Endothelial cell of umbilical vein (primary cell): ENCODE data around the gene PDLIM4. TPM values are rescaled to one million over a fixed set of nuclear protein-coding genes. Genes with fewer than 3 reads are reported as not detected.

Source experiments
- BruUV-seq: library from RNA; stranded (reverse); fragments of 400-500 nt; replicated peaks from 2 replicates; lab custom pipeline; 2021; lab: Mats Ljungman, UMichigan
- CTCF ChIA-PET: fragments of 300-600, 350-600 bp; sonication (Branson Sonifier 250); formaldehyde crosslinking; loops from one replicate; lab custom pipeline; 2021; ENCODE audit warnings: antibody characterized with exemption, inconsistent platforms; lab: Charles Lee
- POLR2A ChIA-PET: fragments of 300-600, 350-600 bp; sonication (Branson Sonifier 250); formaldehyde crosslinking; loops from one replicate; lab custom pipeline; 2021; ENCODE audit warnings: antibody characterized with exemption, inconsistent platforms; lab: Charles Lee
- DNase-seq: peaks from one replicate; pipeline ENCODE4 v3.0.0-alpha.2; 2011; ENCODE audit warnings: low read depth, low spot score
- FAIRE-seq: peaks from 2 replicates; lab custom pipeline; 2011; peaks lifted over from hg19 to GRCh38; lab: Jason Lieb, UNC
- H2AFZ ChIP-seq: 2 replicates; pipeline ENCODE4 v1.6.0; 2012; ENCODE audit warnings: low read depth, low read length, control low read depth, inconsistent platforms
- H3K27ac ChIP-seq: 2 replicates; pipeline ENCODE4 v1.5.1; 2011; ENCODE audit warnings: low read depth, mild to moderate bottlenecking, control low read depth, low read length, moderate library complexity; ENCODE audit not compliant: insufficient read depth
- H3K27me3 ChIP-seq, 2 experiments: 2 replicates each; pipeline versions ENCODE4 v1.6.0 to v1.6.1; 2011; ENCODE audit warnings: low read length in 2 of 2, mixed read lengths in 1 of 2; ENCODE audit not compliant: control insufficient read depth in 2 of 2, insufficient read depth in 2 of 2
- H3K36me3 ChIP-seq, 2 experiments: 2 replicates in 1 of 2; 3 replicates in 1 of 2; pipeline ENCODE4 v1.5.1; 2011; ENCODE audit warnings: low read length in 2 of 2, mild to moderate bottlenecking in 1 of 2, moderate library complexity in 1 of 2; ENCODE audit not compliant: control insufficient read depth in 2 of 2, insufficient read depth in 2 of 2; ENCODE audit errors: extremely low read depth in 1 of 2
- H3K4me1 ChIP-seq: 3 replicates; pipeline ENCODE4 v1.5.1; 2011; ENCODE audit warnings: mild to moderate bottlenecking, low read length; ENCODE audit not compliant: control insufficient read depth, insufficient read depth; ENCODE audit errors: extremely low read depth
- H3K4me2 ChIP-seq: 2 replicates; pipeline ENCODE4 v1.6.1; 2011; ENCODE audit warnings: low read length, control low read depth, mixed read lengths; ENCODE audit not compliant: insufficient read depth
- H3K4me3 ChIP-seq, 3 experiments: fragments of 200-600 bp in 1 of 3; sonication (generic), shearing (Covaris generic) in 1 of 3; replicated peaks in 1 of 3; 2 replicates each; pipeline ENCODE4 v1.5.1; 2011 to 2016; ENCODE audit warnings: control low read depth in 3 of 3, low read length in 3 of 3, mild to moderate bottlenecking in 2 of 3, inconsistent platforms in 1 of 3, low read depth in 1 of 3, moderate library complexity in 1 of 3; ENCODE audit not compliant: insufficient read depth in 1 of 3
- H3K79me2 ChIP-seq: 2 replicates; pipeline ENCODE4 v1.6.0; 2012; ENCODE audit warnings: low read length, inconsistent platforms; ENCODE audit not compliant: control insufficient read depth, insufficient read depth
- H3K9ac ChIP-seq: replicated peaks from 2 replicates; pipeline ENCODE3; 2011; ENCODE audit warnings: low read length, control low read depth; ENCODE audit not compliant: insufficient read depth; ENCODE audit errors: extremely low read depth
- H3K9me1 ChIP-seq: replicated peaks from 3 replicates; pipeline ENCODE4 v1.6.0; 2011; ENCODE audit warnings: mild to moderate bottlenecking, low read length; ENCODE audit not compliant: control insufficient read depth, insufficient read depth; ENCODE audit errors: extremely low read depth
- H3K9me3 ChIP-seq: replicated peaks from 2 replicates; pipeline ENCODE4 v1.5.1; 2012; ENCODE audit warnings: low read length, inconsistent platforms; ENCODE audit not compliant: control insufficient read depth, insufficient read depth
- H4K20me1 ChIP-seq: replicated peaks from 2 replicates; pipeline ENCODE3; 2011; ENCODE audit warnings: mild to moderate bottlenecking, low read length; ENCODE audit not compliant: control insufficient read depth, insufficient read depth; ENCODE audit errors: extremely low read depth
- EZH2 ChIP-seq: IDR thresholded peaks from 2 replicates; pipeline ENCODE4 v1.6.1; 2012; ENCODE audit warnings: borderline replicate concordance, low read depth, mild to moderate bottlenecking, moderate library complexity, low read length, inconsistent platforms; ENCODE audit not compliant: severe bottlenecking
- FOS ChIP-seq: IDR thresholded peaks from 2 replicates; pipeline ENCODE4 v1.6.1; 2011; ENCODE audit warnings: mild to moderate bottlenecking, low read length, moderate library complexity, borderline replicate concordance; ENCODE audit not compliant: insufficient read depth
- GATA2 ChIP-seq: IDR thresholded peaks from 2 replicates; pipeline ENCODE4 v1.7.0; 2011; ENCODE audit warnings: low read depth, mild to moderate bottlenecking, moderate library complexity, mixed read lengths, low read length; ENCODE audit not compliant: insufficient read length, insufficient read depth
- JUN ChIP-seq: IDR thresholded peaks from 2 replicates; pipeline ENCODE4 v1.6.1; 2011; ENCODE audit warnings: borderline replicate concordance, low read depth; ENCODE audit not compliant: insufficient read length, insufficient read depth
- MYC ChIP-seq: IDR thresholded peaks from one replicate; pipeline ENCODE4 v1.6.1; 2011; ENCODE audit warnings: mild to moderate bottlenecking, low read depth, low read length
- POLR2AphosphoS5 ChIP-seq: IDR thresholded peaks from 2 replicates; pipeline ENCODE4 v1.6.1; 2012; ENCODE audit warnings: low read depth, mild to moderate bottlenecking, control low read depth, low read length, moderate library complexity; ENCODE audit not compliant: insufficient read depth
- dilution Hi-C: fragments of 300-500 bp; cut with MboI; formaldehyde crosslinking; loops from one replicate; pipeline ENCODE4 v1.15.0; 2019; ENCODE audit warnings: low sequenced_read_pairs; ENCODE audit not compliant: extremely low pct_ligation_motif_present
- intact Hi-C: fragments of 100-400 bp; cut with micrococcal nuclease; formaldehyde crosslinking; loops from one replicate; pipeline ENCODE4 v1.10.0; 2022
- polyA plus RNA-seq, 4 experiments: library from polyadenylated mRNA; depleted of rRNA in 3 of 4; stranded (reverse) in 3 of 4; unstranded in 1 of 4; fragments of >200 nt; gene quantifications; 2 replicates each; pipeline versions ENCODE4 v1.2.1 to v1.2.3, GENCODE V29; 2011 to 2012; ENCODE audit warnings: missing spikeins in 1 of 4
- total RNA-seq: library from RNA; stranded (reverse); gene quantifications from 2 replicates; pipeline ENCODE4 v1.2.3, GENCODE V29; 2021
- TF ChIP-seq, protein P1 (sequence below), 2 donors: IDR thresholded peaks; 1 replicate in 1 of 2; 2 replicates in 1 of 2; pipeline ENCODE4 v1.5.1; 2011; ENCODE audit warnings: low read length in 2 of 2, mild to moderate bottlenecking in 2 of 2, moderate library complexity in 2 of 2, control low read depth in 1 of 2, inconsistent platforms in 1 of 2, low read depth in 1 of 2; ENCODE audit not compliant: insufficient read depth in 1 of 2; ENCODE audit errors: extremely low read depth in 1 of 2

PDLIM4 gene
- total and polyA plus RNA-seq, 2 donors (not counting 3 experiments of a cell fraction or from before 2014, with no cell fraction given), result 65.7 to 112 TPM

GRCh38 chr5:132321109-132321721, 63.7 kb downstream of the PDLIM4 start:
- TF ChIP-seq FOS, result no peak
- TF ChIP-seq, protein P1, sequence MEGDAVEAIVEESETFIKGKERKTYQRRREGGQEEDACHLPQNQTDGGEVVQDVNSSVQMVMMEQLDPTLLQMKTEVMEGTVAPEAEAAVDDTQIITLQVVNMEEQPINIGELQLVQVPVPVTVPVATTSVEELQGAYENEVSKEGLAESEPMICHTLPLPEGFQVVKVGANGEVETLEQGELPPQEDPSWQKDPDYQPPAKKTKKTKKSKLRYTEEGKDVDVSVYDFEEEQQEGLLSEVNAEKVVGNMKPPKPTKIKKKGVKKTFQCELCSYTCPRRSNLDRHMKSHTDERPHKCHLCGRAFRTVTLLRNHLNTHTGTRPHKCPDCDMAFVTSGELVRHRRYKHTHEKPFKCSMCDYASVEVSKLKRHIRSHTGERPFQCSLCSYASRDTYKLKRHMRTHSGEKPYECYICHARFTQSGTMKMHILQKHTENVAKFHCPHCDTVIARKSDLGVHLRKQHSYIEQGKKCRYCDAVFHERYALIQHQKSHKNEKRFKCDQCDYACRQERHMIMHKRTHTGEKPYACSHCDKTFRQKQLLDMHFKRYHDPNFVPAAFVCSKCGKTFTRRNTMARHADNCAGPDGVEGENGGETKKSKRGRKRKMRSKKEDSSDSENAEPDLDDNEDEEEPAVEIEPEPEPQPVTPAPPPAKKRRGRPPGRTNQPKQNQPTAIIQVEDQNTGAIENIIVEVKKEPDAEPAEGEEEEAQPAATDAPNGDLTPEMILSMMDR (IDR thresholded peaks at IDR 0.05; ENCODE audit: extremely low read depth in 1 of 2, insufficient read depth in 1 of 2, low read depth in 1 of 2, low read length in 2 of 2), result no peak
- no peak for TF ChIP-seq MYC
- no peak for TF ChIP-seq POLR2AphosphoS5
- TF ChIP-seq EZH2, result no peak
- TF ChIP-seq JUN, result no peak
- no peak for TF ChIP-seq GATA2
- dilution Hi-C loops, result no loop called here
- no peak for FAIRE-seq
- H3K9me3 ChIP-seq, result no peaks in the 10 kb centered on the region
- no peaks in the 10 kb centered on the region for H3K79me2 ChIP-seq
- no TSS peak for BruUV-seq
- H3K36me3 ChIP-seq, result peaks cover 0 to 3% of the 10 kb centered on the region in 2 experiments
- H3K9ac ChIP-seq, result no peak overlapping the region
- no peak overlapping the region for H3K4me3 ChIP-seq
- ChIA-PET POLR2A (no interaction called here), CTCF (interaction anchor here (0.8 to 1.2 kb wide), 2 partner anchors 27 to 39 kb away, joined by 3 to 5 read pairs; partner anchors contain the start of gene SLC22A4)
- intact Hi-C loops, result no loop called here
- H2AFZ ChIP-seq, result no peak overlapping the region
- no peaks in the 10 kb centered on the region for H4K20me1 ChIP-seq
- no peaks in the 10 kb centered on the region for H3K9me1 ChIP-seq
- no peak for DNase-seq
- H3K4me2 ChIP-seq, result no peak overlapping the region
- H3K27ac ChIP-seq, result no peak overlapping the region
- H3K4me1 ChIP-seq, result no peaks in the 10 kb centered on the region
- H3K27me3 ChIP-seq, result no peaks in the 10 kb centered on the region
